HG02973 (cell line): Measurements from ENCODE around the gene HAS3.
"Not testable (repeated sequence)": the region's sequence is repeated elsewhere in the genome, so short reads cannot be mapped to it uniquely, and the experiment has no call there.

Source experiments
- ATAC-seq: cut with Tn5 transposase; IDR thresholded peaks from one replicate; pipeline ENCODE4 v1.9.1; 2021; ENCODE audit warnings: moderate library complexity; ENCODE audit not compliant: unreplicated experiment

HAS3 gene, protein sequence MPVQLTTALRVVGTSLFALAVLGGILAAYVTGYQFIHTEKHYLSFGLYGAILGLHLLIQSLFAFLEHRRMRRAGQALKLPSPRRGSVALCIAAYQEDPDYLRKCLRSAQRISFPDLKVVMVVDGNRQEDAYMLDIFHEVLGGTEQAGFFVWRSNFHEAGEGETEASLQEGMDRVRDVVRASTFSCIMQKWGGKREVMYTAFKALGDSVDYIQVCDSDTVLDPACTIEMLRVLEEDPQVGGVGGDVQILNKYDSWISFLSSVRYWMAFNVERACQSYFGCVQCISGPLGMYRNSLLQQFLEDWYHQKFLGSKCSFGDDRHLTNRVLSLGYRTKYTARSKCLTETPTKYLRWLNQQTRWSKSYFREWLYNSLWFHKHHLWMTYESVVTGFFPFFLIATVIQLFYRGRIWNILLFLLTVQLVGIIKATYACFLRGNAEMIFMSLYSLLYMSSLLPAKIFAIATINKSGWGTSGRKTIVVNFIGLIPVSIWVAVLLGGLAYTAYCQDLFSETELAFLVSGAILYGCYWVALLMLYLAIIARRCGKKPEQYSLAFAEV

DNA sequence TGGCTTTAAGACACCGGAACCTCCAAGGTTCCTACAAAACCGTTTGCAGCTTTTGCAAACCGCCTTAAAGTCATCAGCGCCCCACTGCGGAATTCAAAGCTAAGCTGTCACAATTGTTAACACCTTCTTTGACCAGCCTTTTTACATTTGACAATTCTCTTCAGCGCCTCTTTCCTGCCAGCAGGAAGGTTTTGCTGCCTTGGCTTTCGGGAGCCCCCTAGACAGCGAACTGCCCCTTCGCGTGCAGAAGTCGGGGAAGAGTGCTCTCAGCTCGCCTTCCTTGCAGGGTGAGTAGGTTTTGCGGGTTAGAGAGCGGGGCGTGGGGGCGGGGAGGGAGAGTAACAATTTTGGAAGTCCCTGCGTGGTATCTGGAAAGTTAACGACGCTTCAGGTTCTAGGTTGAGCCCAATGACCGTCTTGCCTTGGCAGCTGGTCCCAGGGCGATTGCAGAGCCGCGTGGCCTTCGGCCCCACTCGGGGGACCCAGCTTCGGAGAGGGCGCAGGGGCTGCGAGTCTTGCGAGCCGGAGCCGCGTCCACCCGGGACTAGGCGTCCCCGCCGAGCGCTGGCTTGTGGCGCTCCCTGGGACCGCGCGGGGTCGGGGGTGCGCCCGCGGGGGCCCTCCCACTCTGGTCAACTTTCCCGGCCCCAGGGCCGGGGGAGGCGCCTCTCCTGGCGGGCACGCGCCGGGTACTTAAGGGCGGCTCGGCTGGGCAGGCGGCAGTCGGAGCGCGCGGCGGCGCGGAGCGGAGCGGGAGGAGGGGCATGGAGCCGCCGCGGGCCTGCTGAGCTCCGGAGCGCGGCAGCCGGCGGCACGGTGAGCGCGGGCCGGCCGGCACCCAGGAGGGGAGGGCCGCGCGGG, at the start of gene HAS3:
TSS of gene HAS3 (plus strand) at position 153 of the 861 bp plus-strand sequence. CDS start 3,743 bp downstream, outside the sequence.
- ATAC-seq, result no peak

DNA sequence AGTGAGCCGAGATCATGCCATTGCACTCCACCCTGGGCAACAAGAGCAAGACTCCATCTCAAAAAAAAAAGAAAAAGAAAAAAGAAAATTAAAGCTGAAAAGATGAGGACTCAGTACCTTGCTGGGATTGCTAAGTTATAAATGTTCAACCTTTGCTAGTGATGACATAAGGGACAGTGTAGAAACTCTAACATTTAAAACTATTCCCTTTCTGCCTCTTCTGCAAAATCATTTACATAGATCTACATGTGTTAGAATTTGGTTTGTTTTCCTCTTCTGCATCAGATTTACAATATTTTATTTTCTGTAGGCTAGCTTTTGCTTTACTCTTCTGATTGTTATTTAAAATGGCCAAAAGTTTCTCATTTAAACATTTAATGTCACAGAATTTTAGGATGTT, 49.5 kb upstream of the HAS3 start:
- no peak for ATAC-seq

DNA sequence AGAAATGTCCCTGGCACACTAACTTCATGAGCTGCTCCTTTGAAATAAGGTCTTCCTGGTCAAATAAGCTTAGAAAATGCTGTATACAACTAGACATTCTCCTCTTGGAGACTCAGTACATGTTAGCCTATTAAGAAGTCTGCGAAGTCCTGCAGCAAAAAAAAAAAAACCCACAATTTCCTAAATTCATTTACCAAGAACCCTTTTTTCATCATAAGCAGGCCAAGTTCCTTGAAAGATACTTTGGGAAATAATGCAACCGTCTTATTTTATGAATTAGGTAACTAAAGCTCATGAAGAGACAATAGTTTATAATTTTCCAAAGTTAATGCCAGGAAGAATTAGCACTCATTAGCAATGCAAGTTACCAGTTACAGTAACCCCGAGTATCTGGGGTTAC, 49.0 kb upstream of the HAS3 start:
- no peak for ATAC-seq

DNA sequence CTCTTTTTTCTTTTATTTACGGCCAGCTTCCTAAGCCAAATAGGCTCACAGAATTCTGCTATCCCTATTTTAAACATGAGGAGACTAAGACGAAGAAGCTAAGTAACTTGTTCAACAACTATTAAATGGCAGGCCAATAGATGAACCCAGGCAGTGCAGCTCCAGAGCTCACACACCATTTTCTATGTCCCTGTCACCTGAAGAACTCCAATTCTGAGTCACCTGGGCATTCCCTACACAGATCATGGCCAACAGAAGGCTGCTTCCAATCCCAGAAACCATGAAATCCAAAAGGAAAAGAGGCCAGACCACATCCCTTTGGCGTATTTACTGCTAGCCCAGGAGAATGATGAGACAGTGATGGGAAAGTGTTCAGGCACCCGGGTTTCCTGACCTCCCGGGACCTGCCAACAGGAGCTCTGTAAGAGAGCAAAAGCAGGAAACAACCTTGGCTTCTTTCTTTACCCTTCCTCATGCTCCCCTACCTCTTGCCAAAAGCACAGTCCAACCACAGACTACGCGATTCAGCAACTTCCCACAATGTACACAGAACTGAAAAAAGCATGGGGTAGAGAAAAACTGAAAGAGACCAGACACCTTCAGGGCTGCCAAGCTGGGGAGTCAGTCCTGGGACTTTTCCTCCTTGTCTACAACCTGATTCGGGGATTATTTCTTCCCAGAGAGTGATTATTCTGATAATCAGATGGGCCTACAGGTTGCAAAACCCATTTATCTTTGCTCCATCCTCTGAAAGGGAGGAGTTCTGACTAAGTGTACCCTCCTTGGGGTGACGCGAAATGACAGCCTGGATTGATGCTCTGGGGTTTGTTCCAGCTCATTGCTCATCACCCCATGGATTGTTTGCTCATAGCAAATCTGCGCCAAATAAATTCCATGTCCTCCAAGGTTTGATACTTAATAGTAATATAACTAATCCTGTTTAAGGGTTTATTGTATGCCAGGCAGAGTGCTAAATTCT, 47.8 kb upstream of the HAS3 start:
- no peak for ATAC-seq

DNA sequence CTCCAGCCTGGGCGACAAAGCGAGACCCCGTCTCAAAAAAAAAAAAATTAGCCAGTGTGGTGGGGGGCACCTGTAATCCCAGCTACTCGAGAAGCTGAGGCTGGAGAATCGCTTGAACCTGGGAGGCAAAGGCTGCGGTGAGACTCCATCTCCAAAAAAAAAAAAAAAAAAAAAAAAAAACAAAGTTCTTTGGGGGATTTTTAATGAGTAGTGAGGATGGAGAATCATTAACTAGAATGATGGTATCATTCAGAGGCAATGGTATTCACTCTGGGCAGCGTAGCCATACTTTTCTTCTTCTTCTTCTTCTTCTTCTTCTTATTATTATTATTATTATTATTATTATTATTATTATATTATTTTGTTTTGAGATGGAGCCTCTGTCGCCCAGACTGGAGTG, 42.0 kb upstream of the HAS3 start:
- not testable (repeated sequence) for ATAC-seq

DNA sequence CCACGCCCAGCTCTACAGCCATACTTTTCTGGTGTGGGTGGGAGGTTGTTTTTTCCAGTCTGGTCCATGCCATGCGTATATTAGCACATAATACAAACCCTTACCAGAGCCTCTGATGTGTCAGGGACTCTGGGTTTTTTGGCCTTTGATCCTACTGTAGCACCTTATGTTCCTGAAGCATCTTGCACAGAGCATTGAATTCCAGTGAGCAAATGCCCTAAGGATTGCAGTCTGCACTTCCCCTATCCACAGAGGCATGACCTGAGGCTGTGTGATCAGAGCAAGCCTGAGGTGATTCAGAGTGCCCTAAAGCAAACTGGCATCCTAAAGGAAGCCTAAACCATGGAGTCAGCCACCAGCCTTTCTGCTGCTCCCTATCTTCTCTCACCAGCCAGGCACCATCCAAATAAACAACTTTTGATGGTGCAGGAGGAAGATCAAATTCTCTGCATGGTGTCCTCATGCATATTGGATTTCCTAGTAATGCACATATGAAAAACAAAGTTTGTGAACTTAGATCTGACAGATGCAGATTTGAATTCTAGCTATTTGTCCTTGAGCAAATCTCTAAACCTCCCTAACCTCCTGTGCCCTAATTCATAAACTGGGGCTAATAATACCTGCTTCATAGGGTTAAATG, 41.2 kb upstream of the HAS3 start:
- no peak for ATAC-seq

DNA sequence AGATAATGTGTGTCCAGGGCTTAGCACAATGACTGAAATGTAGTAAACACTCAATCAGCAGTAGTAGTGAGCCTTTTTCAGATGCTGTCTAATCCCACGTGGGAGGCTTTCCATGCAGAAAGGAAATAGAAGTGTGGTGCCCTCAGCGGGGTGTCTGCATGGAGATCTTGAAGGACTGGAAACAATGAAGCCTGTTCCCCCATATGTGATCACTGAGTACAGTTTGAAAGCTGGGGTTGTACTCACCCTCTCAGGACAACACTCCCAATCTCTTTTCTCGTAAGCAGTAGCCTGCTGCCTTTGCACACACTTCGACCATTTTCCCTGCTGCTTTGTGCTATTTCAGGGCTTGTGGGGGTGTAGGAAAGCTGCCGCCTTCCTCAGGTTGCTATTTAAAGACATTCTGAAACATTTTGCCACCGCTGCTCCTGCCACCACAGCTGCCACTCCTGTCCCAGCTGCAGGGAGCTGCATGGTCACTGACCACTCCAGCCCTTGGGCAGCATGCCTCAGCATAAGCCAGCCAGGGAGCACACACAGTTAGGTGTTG, 40.6 kb upstream of the HAS3 start:
- ATAC-seq, result no peak

DNA sequence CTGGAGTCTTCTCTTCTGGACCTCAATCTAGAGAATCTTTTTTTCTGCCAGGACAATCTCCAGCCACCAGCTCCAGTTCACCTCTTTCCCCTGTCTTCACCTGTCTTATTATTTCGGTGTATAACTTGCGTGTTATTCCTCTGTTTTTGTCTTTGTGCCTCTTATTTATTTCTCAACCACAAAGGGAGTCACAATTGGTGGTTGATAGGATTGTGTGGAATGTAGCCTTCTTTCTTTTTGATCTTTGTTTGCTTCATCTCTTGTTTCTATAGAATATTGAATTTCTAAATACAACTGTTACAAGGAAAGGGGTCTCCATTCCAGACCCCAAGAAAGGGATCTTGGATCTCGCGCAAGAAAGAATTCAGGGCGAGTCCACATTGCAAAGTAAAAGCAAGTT, 35.9 kb upstream of the HAS3 start:
- no peak for ATAC-seq

DNA sequence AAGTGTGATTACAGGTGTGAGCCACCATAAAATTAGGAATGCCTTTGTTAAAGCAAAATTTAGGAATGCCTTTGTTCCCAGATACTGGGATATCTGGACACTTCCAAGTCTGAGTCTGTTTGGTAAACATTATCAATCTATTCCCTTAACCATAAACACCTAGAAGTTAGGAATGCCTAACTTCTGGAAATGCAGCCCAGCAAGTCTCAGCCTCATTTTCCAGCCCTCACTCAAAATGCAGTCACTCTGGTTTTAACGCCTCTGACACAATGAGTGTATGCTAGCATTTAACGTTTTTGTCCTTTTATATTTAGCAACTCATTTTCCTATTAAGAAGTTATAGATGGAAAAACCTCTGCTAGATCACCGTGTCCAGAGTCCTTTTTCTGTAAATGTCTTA, 34.4 kb upstream of the HAS3 start:
- no peak for ATAC-seq

DNA sequence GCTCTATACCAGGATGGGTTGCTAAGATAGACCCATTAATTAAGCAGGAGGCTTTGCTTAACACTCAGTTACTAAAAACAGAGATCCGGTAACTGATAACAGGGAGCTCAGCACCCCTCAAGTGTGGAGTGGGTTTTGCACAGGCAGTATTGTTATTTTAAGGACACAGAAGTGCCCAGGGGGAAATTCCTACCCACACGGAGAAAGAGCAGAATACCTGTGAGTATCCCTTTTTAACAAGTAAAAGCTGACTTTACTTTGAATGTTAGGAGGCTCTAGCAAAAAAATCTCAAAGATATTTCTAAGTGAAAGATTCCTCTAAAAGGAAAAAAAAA, 32.8 kb upstream of the HAS3 start:
- ATAC-seq, result no peak

DNA sequence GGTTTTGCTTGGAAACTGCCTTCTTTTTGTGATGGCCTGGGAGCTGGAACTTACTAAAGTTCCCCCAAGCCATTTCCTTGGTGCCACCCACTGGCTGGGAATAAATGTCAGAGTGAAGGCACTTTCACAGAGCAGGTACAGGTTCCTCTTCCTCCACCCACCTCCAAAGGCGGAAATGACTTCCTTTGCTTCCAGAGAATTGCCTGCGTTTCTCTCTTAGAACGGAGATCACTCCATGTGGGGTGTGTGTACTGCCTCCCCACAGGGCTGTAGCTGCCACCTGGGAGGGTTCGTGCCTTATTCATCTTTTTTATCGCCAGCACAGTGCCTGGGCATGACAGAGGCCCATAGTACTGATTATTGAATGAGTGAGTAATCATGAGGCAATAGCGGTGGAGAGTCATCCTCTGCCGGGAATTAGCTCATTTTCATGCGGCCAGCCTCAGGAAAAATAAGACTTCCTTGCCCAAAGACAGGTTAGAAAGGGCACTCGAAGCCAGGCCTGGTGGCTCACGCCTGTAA, 32.2 kb upstream of the HAS3 start:
- no peak for ATAC-seq

DNA sequence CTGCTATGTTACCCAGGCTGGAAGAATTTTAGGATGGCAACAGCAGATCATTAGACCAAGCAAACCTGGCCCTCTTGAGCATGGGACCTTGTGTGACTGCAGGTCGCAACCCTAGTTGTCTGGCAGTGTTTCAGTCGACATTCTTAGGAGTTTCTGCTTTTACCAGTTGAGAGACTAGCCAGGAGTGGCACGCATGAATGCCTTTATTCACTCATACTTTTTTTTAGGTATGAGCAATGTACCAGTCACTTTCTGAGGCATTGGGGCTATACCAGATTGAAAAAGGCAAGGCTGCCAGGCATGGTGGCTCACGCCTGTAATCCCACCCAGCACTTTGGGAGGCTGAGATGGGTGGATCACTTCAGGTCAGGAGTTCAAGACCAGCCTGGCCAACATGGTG, 28.2 kb upstream of the HAS3 start:
- ATAC-seq, result no peak

DNA sequence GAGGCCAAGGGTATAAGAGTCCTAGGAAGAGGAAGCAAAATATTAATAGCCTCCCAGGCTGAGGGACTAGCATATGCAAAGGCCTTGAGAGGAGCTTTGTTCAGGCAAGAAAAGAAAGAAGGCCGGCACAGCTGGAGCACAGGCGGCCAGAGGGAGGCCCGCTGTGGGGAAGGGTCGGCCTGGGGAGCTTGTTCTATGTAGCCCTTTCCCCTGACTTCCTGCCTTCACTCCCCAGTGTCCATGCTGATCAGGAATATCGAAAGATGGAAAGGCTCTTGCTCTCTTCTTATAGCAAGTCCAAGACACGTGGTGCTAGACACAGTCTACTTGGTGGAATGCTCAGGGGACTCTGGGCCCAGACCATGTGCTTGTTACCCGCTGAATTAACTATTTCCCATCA, 27.4 kb upstream of the HAS3 start:
- ATAC-seq, result no peak

DNA sequence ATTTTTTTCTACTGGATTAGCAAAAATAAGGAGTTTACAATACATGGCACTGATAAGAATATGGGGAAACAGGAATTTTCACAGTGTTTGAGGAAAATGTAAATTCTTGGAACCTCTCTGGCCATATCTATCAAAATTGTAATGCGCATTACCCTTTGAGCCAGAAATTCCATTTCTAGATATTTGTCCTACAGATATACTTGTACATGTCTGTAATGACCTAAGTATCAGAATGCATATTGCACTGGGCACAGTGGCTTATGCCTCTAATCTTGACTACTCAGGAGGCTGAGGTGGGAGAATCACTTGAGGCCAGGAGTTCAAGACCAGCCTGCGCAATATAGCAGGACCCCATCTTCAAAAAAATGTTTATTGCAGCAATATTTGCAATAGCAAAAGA, 25.8 kb upstream of the HAS3 start:
- ATAC-seq, result no peak

DNA sequence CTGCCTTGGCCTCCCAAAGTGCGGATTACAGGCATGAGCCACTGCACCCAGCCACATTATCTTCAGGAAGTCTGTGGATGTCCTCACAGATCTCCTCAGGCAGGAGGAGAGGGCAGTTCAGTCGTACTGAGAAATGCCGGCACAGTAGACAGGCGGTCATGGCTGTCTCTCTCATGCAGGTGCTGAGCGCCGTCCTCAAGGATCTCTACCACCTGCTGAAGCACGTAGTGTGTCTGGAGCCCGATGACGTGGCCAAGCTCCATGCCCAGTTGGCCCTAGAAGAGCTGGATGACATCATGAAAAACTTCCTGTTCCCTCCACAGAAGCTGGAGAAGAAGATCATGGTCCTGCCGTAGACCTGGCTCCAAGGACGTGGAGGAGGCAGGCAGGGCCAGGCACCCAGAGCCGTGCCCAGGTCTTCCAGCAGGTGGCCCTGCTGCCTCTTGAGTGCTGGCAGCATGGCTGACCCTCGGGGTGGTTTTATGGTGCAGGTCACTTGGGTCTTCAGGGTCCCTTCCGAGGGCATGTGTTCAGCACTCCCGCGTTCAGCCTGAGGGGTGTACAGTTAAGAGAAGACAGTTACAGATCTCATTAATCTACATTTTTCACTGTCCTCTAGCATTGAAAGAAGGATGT, 22.0 kb upstream of the HAS3 start:
- ATAC-seq, result no peak

DNA sequence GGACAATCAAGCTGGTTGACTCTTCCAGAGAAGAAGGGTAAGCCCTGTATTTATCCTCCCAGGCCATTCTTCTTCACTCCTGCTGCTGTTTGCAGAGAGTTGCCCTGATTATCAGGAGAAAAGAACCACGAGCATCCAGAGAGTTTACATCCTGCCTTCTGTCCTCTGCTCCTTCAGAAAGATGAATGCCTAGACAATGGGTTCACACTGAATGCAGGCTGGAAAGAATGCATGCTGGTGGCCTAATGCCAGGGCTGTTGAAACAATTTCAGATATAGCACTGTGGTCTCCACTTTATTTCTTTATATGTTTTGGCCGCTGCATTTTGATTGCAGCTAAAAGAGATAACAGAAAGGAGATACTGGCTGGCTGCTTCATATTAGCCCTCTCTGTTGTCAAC, 21.2 kb upstream of the HAS3 start:
- no peak for ATAC-seq

DNA sequence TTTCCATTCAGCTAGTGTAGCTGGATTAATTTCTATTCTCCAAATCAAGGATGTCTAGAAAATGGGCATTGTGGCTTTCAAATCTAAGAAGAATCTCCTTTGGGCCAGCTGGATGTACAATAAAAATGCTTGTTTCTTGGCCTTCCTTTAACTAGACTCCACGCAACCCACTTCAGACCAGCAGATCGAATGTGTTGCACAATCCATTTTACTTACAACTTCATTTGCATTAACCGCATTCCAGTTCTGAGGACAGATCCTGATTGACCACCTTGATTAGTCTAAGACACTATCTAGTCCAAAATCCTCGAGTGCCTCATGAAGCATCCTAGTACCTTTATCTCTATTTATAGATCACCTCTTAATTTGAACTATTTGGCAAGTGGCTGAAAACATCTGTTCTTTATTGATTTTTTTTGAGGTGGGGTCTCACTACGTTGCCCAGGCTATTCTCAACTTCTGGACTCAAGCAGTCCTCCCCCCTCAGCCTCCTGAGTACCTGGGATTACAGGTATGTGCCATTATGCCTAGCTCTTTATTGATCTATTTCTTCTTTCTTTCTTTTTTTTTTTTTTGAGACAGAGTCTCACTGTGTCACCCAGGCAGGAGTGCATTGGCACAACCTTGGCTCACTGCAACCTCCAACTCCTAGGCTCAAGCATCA, 20.3 kb upstream of the HAS3 start:
- ATAC-seq, result no peak

DNA sequence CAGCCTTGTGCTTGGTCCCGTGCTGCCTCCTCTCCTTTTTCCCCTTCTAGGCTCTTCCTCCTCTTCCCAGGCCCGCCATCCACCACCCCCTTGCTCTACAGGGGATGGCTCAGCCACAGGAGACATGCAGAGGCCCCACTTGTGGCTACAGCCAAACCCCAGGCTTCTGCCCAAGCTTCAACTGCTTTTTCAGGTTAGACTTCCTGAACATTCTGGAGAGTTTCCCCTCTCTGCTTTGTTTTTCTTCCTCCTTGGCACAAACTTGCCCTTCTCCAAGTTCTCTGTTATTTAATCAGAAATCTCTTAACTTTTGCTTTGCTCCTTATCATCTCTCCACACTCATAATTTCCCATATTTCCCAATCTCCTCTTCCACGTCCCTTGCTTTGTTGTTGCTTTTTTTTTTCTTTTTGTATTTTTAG, 18.3 kb upstream of the HAS3 start:
- ATAC-seq, result no peak

DNA sequence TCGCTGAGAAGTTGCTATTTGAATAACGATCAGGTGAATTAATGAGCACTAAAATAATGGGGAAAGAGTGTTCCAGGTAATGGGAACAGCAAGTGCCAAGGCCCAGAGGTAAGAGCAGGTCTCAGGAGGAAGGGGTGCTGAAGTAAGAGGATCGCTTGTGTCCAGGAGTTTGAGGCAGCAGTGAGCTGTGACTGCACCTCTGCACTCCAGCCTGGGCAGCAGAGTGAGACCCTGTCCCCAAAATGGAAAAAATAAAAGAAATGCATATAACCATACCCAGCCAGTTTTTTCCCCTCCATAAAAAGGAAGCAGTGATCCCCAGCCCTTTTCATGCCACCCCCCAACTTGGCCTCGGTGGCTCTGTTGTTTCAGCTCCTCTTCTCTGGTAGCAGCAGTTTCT, 16.8 kb upstream of the HAS3 start:
- ATAC-seq, result no peak
